GM12865 (cell line): ENCODE data around the gene UNC13A.
"Not testable (repeated sequence)": the region's sequence is repeated elsewhere in the genome, so short reads cannot be mapped to it uniquely, and the experiment has no call there.

ENCODE experiments used
- DNase-seq: peaks from one replicate; pipeline ENCODE4 v3.0.0; 2010; ENCODE audit warnings: low read depth
- H3K4me3 ChIP-seq: 2 replicates; pipeline ENCODE4 v1.5.1; 2011; ENCODE audit warnings: mild to moderate bottlenecking, low read depth, low read length, control low read depth
- CTCF ChIP-seq: IDR thresholded peaks from 2 replicates; pipeline ENCODE4 v1.5.1; 2011; ENCODE audit warnings: low read length, control low read depth, low read depth, inconsistent platforms; ENCODE audit not compliant: insufficient read depth; ENCODE audit errors: missing control alignments

Gene UNC13A

DNA sequence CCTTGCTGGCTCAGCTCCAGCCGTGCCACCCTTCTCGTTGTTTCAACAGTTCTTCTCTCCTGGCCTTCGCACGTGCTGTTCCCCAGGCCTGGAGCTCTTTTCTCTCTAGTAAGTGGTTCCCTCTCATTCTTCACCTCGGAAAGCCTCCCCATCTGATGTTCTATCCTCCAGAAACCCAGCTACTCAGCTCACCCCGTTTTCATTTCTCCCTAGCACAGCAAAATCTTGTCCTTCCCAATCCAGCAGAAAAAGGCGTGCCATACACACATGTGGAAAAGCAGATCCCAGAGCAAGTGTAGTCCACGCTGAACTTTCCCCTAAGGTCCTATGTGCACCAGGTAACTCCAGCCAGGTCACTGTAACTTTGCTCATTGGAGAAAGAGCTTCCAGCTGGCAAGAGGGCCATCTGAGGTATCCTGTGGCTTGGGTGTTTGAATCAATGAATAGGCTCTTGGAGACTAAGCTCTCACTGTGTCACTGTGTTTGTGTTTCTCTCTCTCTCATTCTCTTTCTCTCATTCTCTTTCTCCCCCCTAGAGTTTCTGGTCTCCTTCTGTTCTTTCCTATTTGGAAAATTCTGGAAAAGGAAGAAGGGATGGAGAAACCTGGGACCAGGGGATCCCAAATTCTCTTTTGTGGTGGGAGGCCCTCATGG lies 83.7 kb downstream of the UNC13A start:
- H3K4me3 ChIP-seq = no peak overlapping the region
- DNase-seq = no peak
- no peak for TF ChIP-seq CTCF

DNA sequence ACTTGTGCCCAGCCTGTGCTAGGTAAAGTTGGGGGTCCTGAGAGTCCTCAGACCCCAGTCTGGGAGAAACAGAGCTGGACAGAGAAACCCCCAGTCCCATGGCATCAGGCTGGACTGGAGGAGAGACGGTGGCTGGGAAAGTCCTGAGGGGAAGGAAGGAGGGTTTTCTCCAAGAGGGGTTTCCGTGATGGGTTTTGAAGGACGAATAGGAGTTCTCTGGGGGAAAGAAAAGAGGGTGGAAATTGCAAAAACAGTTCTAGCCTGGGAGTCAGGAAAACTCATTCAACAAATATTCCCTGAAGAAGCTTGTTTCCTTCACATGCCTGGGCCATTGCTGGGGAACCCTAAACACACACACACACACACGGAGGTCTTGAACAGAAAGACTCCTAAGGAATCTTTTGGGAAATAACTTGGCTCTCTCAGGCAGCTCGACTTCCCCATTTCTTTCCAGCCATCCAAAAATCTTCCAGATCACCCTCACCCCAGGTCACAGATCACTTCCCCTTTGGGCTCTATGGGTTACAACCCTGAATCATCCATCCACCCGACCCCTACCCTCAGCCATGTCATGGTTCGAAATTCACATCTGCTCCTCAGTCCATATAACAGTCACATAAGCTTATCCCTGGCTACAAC lies 85.2 kb downstream of the UNC13A start:
- DNase-seq = no peak

DNA sequence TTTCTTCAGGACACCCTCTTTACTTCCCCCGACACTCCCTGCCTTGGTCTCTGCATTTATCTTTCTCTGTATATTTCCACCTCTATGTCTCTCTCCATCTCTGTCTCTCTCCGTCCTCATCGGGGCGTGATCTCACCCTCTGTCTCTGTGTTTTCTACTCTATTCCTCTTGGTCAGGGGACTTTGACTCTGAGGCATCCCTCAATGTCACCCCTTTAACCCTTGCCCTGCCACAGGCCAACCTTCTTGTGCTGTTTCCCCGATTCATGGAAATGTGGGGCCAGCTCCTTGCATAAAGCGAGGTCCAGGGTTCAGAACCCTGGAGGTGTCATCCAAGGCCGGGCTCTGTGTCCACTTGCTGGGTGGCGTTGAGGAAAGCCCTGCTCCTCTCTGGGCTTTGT lies 85.9 kb downstream of the UNC13A start:
- no peak for DNase-seq
- no peak for TF ChIP-seq CTCF
- H3K4me3 ChIP-seq = no peak overlapping the region

More for the DNA sequence above, 85.2 kb downstream of the UNC13A start:
- no peak overlapping the region for H3K4me3 ChIP-seq
- no peak for TF ChIP-seq CTCF

DNA sequence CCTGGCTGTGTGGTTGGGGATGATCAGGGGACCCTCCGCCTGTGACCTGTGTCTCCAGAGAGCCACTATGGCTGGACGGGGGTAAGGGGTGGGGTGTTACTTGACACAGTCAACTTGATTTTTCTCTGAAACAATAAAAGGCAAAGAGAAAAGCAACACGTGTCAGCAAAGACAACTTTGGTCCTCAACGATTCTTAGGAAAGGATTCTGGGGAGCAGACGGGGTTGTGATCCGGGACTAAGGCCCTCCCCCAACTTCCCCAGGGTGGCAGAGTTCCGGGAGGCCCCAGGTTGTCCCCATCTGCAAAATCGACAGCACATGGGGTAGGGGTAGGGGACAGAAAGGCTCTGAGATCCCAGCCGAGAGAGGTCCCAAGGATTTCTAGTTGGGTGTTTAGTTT lies 86.5 kb downstream of the UNC13A start:
- H3K4me3 ChIP-seq = no peak overlapping the region
- TF ChIP-seq CTCF = no peak
- DNase-seq = no peak

GRCh38 chr19:17599780-17600179 lies 88.4 kb downstream of the UNC13A start:
- no peak for DNase-seq
- TF ChIP-seq CTCF = no peak

DNA sequence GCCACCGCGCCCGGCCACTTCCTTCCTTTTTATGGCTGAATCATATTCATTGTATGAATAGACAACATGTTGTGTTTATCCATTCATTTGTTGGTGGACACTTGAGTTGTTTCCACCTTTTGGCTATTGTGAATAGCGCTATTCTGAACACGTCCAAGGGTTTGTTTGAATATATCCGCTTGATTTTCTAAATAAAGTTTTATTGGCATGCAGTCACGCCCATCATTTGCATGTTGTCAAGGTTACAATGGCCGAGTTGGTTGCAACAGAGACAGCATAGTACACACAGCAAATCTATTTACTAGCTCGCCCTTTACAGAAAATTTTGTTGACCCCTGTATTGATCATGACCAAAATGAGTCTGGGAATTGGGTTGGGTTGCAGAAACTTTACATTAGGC lies 89.2 kb downstream of the UNC13A start:
- no peak overlapping the region for H3K4me3 ChIP-seq
- DNase-seq = no peak
- TF ChIP-seq CTCF = no peak

More at GRCh38 chr19:17599780-17600179, 88.4 kb downstream of the UNC13A start:
- no peak overlapping the region for H3K4me3 ChIP-seq

- DNase-seq = not testable (repeated sequence)
These were observed 90.1 kb downstream of the UNC13A start for GRCh38 chr19:17598063-17598462.

DNA sequence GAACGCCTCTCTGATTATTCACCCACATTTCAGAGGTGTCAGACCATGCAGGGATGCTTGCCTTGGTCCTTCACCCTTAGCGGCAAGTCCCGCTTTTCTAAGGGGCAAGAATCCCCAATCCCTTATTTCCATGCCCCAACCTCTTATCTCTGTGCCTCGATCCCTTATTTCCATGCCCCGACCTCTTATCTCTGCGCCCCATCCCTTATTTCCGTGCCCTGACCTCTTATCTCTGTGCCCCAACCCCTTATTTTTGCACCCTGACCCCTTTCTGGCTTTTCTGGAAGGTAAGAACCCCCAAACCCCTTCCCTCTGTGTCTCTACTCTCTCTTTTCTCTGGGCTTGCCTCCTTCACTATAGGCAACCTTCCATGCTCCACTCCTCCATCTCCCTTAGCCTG lies 93.9 kb downstream of the UNC13A start:
- not testable (repeated sequence) for DNase-seq

More at GRCh38 chr19:17598063-17598462, 90.1 kb downstream of the UNC13A start:
- not testable (repeated sequence) for H3K4me3 ChIP-seq

More for the DNA sequence above, 93.9 kb downstream of the UNC13A start:
- H3K4me3 ChIP-seq = not testable (repeated sequence)
